ENCODE measurements around the gene PATJ.

Gene PATJ

GRCh38 chr1:61757950-61758349, 15.7 kb downstream of the PATJ start:
- H3K9ac ChIP-seq (ENCODE audit: low read depth, low read length, poor library complexity, severe bottlenecking): no peak overlapping the region
- H3K79me2 ChIP-seq (ENCODE audit: insufficient read depth, low read length): no peaks in the 10 kb centered on the region
- H3K9me3 ChIP-seq (ENCODE audit: insufficient read depth, low read depth, low read length): no peaks in the 10 kb centered on the region
- H3K9me2 ChIP-seq (replicated peaks; ENCODE audit: low read depth, low read length): no peaks in the 10 kb centered on the region
- H3K4me1 ChIP-seq (ENCODE audit: insufficient read depth, low read length, poor library complexity, severe bottlenecking): no peaks in the 10 kb centered on the region
- H3K4me2 ChIP-seq (ENCODE audit: low read depth, low read length, poor library complexity, severe bottlenecking): no peak overlapping the region
- no peaks in the 10 kb centered on the region for H3F3A ChIP-seq (ENCODE audit: low read depth)
- no peak for TF ChIP-seq EZH2phosphoT487 (IDR thresholded peaks at IDR 0.05; ENCODE audit: borderline replicate concordance)
- TF ChIP-seq CTCF (conservative IDR thresholded peaks at IDR 0.05; ENCODE audit: low read length): no peak
- H3K27me3 ChIP-seq (ENCODE audit: insufficient read depth, low read length, poor library complexity, severe bottlenecking): no peaks in the 10 kb centered on the region
- H2AFZ ChIP-seq (ENCODE audit: low read length): no peak overlapping the region
- no peaks in the 10 kb centered on the region for H3K36me3 ChIP-seq (ENCODE audit: insufficient read depth, low read length)
- no peaks in the 10 kb centered on the region for H4K20me1 ChIP-seq (ENCODE audit: insufficient read depth, low read length, poor library complexity, severe bottlenecking)
- no peak overlapping the region for H3K4me3 ChIP-seq (ENCODE audit: low read length, poor library complexity, severe bottlenecking)

- Histone ChIP-seq H3K27me3 (ENCODE audit: insufficient read depth, low read length, poor library complexity, severe bottlenecking) (no peaks in the 10 kb centered on the region), H3K9ac (ENCODE audit: low read depth, low read length, poor library complexity, severe bottlenecking) (no peak overlapping the region), H3F3A (ENCODE audit: low read depth) (no peaks in the 10 kb centered on the region), H2AFZ (ENCODE audit: low read length) (no peak overlapping the region), H4K20me1 (ENCODE audit: insufficient read depth, low read length, poor library complexity, severe bottlenecking) (no peaks in the 10 kb centered on the region), H3K9me3 (ENCODE audit: insufficient read depth, low read depth, low read length) (no peaks in the 10 kb centered on the region), H3K9me2 (replicated peaks; ENCODE audit: low read depth, low read length) (no peaks in the 10 kb centered on the region), H3K79me2 (ENCODE audit: insufficient read depth, low read length) (no peaks in the 10 kb centered on the region), H3K36me3 (ENCODE audit: insufficient read depth, low read length) (no peaks in the 10 kb centered on the region), H3K4me1 (ENCODE audit: insufficient read depth, low read length, poor library complexity, severe bottlenecking) (no peaks in the 10 kb centered on the region), H3K4me2 (ENCODE audit: low read depth, low read length, poor library complexity, severe bottlenecking) (no peak overlapping the region), H3K4me3 (ENCODE audit: low read length, poor library complexity, severe bottlenecking) (no peak overlapping the region)
- no peak for TF ChIP-seq EZH2phosphoT487 (IDR thresholded peaks at IDR 0.05; ENCODE audit: borderline replicate concordance)
- TF ChIP-seq CTCF (conservative IDR thresholded peaks at IDR 0.05; ENCODE audit: low read length): no peak
Observed at GRCh38 chr1:61770131-61770530, 27.9 kb downstream of the PATJ start.

- Histone ChIP-seq H3K36me3 (ENCODE audit: insufficient read depth, low read length) (no peaks in the 10 kb centered on the region), H3K79me2 (ENCODE audit: insufficient read depth, low read length) (no peaks in the 10 kb centered on the region), H3K9ac (ENCODE audit: low read depth, low read length, poor library complexity, severe bottlenecking) (no peak overlapping the region), H3K27me3 (ENCODE audit: insufficient read depth, low read length, poor library complexity, severe bottlenecking) (no peaks in the 10 kb centered on the region), H3K9me3 (ENCODE audit: insufficient read depth, low read depth, low read length) (no peaks in the 10 kb centered on the region), H3K4me1 (ENCODE audit: insufficient read depth, low read length, poor library complexity, severe bottlenecking) (peaks cover 5% of the 10 kb centered on the region), H4K20me1 (ENCODE audit: insufficient read depth, low read length, poor library complexity, severe bottlenecking) (no peaks in the 10 kb centered on the region), H3K9me2 (replicated peaks; ENCODE audit: low read depth, low read length) (no peaks in the 10 kb centered on the region), H3F3A (ENCODE audit: low read depth) (no peaks in the 10 kb centered on the region), H2AFZ (ENCODE audit: low read length) (no peak overlapping the region), H3K4me2 (ENCODE audit: low read depth, low read length, poor library complexity, severe bottlenecking) (no peak overlapping the region), H3K4me3 (ENCODE audit: low read length, poor library complexity, severe bottlenecking) (no peak overlapping the region)
- TF ChIP-seq EZH2phosphoT487 (IDR thresholded peaks at IDR 0.05; ENCODE audit: borderline replicate concordance): no peak
- no peak for TF ChIP-seq CTCF (conservative IDR thresholded peaks at IDR 0.05; ENCODE audit: low read length)
Observed at GRCh38 chr1:61776091-61776490, 33.8 kb downstream of the PATJ start.

Measured in Loucy (cell line).